Transverse colon (tissue), 4 donors: ENCODE measurements around the gene GAS7. TPM values are rescaled to one million over a fixed set of nuclear protein-coding genes. Genes with fewer than 3 reads are reported as not detected.

Experiments used
- DNase-seq: peaks from one replicate; pipeline ENCODE4 v3.0.0-alpha.2; 2019
- H3K27ac ChIP-seq, 4 donors: fragments of 200-600 bp; sonication (generic); 2 replicates each; pipeline ENCODE4 v1.5.1; 2016 to 2018; ENCODE audit warnings: inconsistent platforms in 4 of 4
- H3K27me3 ChIP-seq: fragments of 200-600 bp; sonication (generic); 2 replicates; pipeline ENCODE4 v1.5.1; 2017; ENCODE audit warnings: inconsistent platforms
- H3K36me3 ChIP-seq, 4 donors: fragments of 200-600 bp; sonication (generic); 2 replicates each; pipeline ENCODE4 v1.5.1; 2017 to 2019; ENCODE audit warnings: inconsistent platforms in 4 of 4
- H3K4me1 ChIP-seq, 4 donors: fragments of 200-600 bp; sonication (generic); 2 replicates each; pipeline ENCODE4 v1.5.1; 2017 to 2020; ENCODE audit warnings: inconsistent platforms in 4 of 4
- H3K4me3 ChIP-seq, 4 donors: fragments of 200-600 bp; sonication (generic); 1 replicate in 1 of 4; 2 replicates in 3 of 4; pipeline versions ENCODE4 v1.5.1 to v1.6.1; 2017 to 2019; ENCODE audit warnings: inconsistent platforms in 4 of 4
- H3K9me3 ChIP-seq, 2 donors: fragments of 200-600 bp; sonication (generic); 2 replicates each; pipeline ENCODE4 v1.5.1; 2017 to 2019; ENCODE audit warnings: inconsistent platforms in 2 of 2
- EP300 ChIP-seq: sonication (generic); formaldehyde crosslinking; IDR thresholded peaks from one replicate; pipeline ENCODE4 v1.6.1; 2017; ENCODE audit warnings: antibody characterized with exemption, low read depth
- POLR2A ChIP-seq: fragments of 450-650 bp; IDR thresholded peaks from one replicate; pipeline ENCODE4 v1.6.1; 2016; ENCODE audit warnings: antibody characterized with exemption, mild to moderate bottlenecking, moderate library complexity
- POLR2AphosphoS5 ChIP-seq, 3 donors: sonication (generic); formaldehyde crosslinking; IDR thresholded peaks; one replicate each; pipeline ENCODE4 v1.6.1; 2016; ENCODE audit warnings: antibody characterized with exemption in 3 of 3
- WGBS, 2 donors: methylation state at CpG; one replicate each; pipeline ENCODE4 v1.1.5; 2018; ENCODE audit warnings: low coverage in 1 of 2; 5-methylcytosine and 5-hydroxymethylcytosine counted together
- in situ Hi-C, 4 donors: fragments of 200-750 bp; cut with MboI; loops; one replicate each; pipeline versions ENCODE4 v1.15.0 to v1.15.1; 2017; ENCODE audit warnings: low sequenced_read_pairs in 3 of 4, low pct_ligation_motif_present in 1 of 4, low pct_unique_long_range_greater_than_20kb in 1 of 4
- intact Hi-C: fragments of 100-400 bp; cut with DNase I; formaldehyde crosslinking; loops from one replicate; pipeline ENCODE4 v1.15.1; 2023; ENCODE audit warnings: low total_unique reads
- total RNA-seq, 4 donors: library from RNA; depleted of rRNA; stranded (reverse); fragments of >200 nt; gene quantifications; one replicate each; pipeline ENCODE4 v1.1.0, GENCODE V29; 2016
- TF ChIP-seq, protein P1 (sequence below), 5 experiments: fragments of 200-600 bp in 3 of 5; fragments of 450-650 bp in 2 of 5; sonication (generic) in 3 of 5; IDR thresholded peaks; 1 replicate in 2 of 5; 2 replicates in 3 of 5; pipeline ENCODE4 v1.5.1; 2016 to 2017; ENCODE audit warnings: antibody characterized with exemption in 5 of 5, inconsistent platforms in 3 of 5, mild to moderate bottlenecking in 2 of 5, moderate library complexity in 1 of 5

Gene GAS7
- total RNA-seq, 4 donors from 2014 or later = 9.2 to 59.1 (median 15.2) TPM

DNA sequence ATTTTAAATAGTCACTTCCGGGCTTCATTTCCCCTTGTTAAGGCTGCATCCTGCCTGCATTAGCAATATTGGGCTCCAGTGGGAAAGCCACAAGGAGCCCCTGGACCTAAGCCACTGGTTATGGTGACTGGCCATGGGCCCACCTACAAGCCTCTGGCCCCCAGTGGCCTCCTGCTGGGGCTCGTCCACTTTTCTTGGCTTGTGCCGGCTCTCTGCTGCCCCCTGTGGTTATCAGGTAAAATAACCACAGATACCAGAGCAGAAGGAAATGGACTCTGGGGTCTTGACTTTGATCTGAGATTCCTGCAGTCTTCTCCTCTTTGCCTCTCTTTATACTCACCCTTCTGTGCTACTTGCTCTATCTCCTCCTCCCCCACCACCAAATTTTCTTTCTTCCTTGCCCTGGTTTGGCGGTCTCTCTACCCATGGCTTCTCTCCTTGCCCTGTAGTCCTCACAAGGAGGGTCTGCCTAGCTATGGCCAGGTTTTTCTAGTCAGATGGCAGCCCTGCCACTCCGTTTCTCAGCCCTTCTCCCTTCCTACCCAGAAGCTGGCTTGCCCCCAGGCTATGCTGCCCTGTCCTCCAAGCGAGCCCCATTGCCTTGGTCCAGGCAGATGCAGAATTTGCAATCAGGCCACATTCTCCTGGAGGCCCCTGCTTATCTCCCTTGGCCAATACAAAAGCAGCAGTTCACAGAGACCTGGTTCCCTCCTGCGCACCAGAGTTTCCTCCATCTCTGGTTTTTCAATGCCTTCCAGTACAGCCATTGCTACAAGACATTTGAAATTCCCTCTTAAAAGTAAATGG lies 210.4 kb downstream of the GAS7 start:
- peak; percentile 21 for DNase-seq
- Histone ChIP-seq H3K9me3 (no peaks in the 10 kb centered on the region), H3K36me3 (no peaks in the 10 kb centered on the region), H3K4me3 (no peak overlapping the region), H3K27ac (no peak overlapping the region), H3K4me1 (peaks cover 0 to 11% (median 0%) of the 10 kb centered on the region in 4 donors), H3K27me3 (no peaks in the 10 kb centered on the region)
- 60 to 70% methylated on average over 5 to 7 of the region's 7 CpGs for WGBS, 2 donors
- intact Hi-C loops = no loop called here
- TF ChIP-seq, protein P1, sequence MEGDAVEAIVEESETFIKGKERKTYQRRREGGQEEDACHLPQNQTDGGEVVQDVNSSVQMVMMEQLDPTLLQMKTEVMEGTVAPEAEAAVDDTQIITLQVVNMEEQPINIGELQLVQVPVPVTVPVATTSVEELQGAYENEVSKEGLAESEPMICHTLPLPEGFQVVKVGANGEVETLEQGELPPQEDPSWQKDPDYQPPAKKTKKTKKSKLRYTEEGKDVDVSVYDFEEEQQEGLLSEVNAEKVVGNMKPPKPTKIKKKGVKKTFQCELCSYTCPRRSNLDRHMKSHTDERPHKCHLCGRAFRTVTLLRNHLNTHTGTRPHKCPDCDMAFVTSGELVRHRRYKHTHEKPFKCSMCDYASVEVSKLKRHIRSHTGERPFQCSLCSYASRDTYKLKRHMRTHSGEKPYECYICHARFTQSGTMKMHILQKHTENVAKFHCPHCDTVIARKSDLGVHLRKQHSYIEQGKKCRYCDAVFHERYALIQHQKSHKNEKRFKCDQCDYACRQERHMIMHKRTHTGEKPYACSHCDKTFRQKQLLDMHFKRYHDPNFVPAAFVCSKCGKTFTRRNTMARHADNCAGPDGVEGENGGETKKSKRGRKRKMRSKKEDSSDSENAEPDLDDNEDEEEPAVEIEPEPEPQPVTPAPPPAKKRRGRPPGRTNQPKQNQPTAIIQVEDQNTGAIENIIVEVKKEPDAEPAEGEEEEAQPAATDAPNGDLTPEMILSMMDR (IDR thresholded peaks at IDR 0.05) = peak; percentile 54 to 83 (median 76)
- no peak for TF ChIP-seq POLR2A
- no peak for TF ChIP-seq EP300
- no peak for TF ChIP-seq POLR2AphosphoS5 (IDR thresholded peaks at IDR 0.05)
- in situ Hi-C loops = no loop called here

DNA sequence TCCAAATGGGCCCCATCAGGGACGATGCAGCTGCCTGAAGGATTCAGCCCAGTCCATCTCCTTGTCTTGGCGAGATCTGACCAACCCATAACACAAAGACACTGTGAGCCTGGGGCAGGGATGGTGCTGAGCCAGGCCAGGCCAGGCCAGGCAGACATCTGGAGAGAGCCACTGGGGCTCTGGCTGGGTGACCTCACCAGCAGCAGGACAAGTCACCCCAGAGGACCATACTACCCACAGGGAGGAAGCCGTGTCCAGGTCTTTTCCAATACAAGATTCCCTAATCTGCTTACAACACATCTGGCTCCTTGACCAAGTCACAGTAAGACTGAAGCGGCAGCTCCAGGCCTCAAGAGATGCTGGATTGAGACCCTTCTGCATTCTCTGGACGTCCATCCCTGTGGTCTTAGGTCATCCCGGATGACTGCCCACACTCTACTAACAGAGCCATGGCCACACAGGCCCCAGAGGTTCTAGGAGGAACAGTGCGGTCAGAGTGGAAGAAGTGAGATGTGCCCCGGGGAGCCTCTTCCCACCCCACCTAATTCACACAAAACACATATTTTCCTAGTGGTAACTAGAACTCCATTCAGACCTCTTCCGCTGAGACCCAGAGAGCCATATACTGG lies 211.5 kb downstream of the GAS7 start:
- Histone ChIP-seq H3K4me1 (peaks cover 0 to 11% (median 0%) of the 10 kb centered on the region in 4 donors), H3K36me3 (no peaks in the 10 kb centered on the region), H3K27me3 (no peaks in the 10 kb centered on the region), H3K9me3 (no peaks in the 10 kb centered on the region), H3K4me3 (no peak overlapping the region), H3K27ac (no peak overlapping the region)
- 82% methylated on average over 8 of the region's 9 CpGs; no CpG with 5 or more reads in 1 of the 2 donors for WGBS, 2 donors
- no peak for DNase-seq
- in situ Hi-C loops (no loop called here), intact Hi-C loops (no loop called here)
- TF ChIP-seq POLR2AphosphoS5 (IDR thresholded peaks at IDR 0.05) = no peak
- TF ChIP-seq, protein P1 (IDR thresholded peaks at IDR 0.05) = no peak
- no peak for TF ChIP-seq EP300
- TF ChIP-seq POLR2A = no peak

DNA sequence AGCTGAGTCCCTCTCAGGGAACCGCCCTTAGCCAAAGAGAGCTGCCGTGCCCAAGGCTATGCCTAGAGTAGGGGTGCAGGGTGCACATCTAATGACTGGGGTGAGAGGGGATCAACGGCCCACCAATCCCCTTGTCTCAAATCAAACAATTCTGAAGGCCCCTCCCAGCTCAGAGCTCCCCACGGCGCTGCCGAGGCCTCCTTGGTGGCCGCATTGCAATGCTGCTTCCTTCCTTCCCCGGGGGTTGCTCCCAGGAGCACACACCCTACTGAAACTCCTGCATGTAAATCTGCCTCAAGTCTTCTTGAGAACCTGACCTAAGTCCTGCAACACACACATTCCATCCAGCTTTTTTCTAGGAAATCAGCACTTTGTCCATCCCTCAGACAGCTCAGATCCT lies 212.8 kb downstream of the GAS7 start:
- intact Hi-C loops (no loop called here), in situ Hi-C loops (no loop called here)
- H3K9me3 ChIP-seq = no peaks in the 10 kb centered on the region
- no peak overlapping the region for H3K4me3 ChIP-seq
- H3K27ac ChIP-seq = no peak overlapping the region
- no peaks in the 10 kb centered on the region for H3K36me3 ChIP-seq
- WGBS, 2 donors = 81% methylated on average over 8 of the region's 8 CpGs; no CpG with 5 or more reads in 1 of the 2 donors
- TF ChIP-seq, protein P1 (IDR thresholded peaks at IDR 0.05) = no peak
- TF ChIP-seq POLR2A (no peak), POLR2AphosphoS5 (IDR thresholded peaks at IDR 0.05) (no peak), EP300 (no peak)
- DNase-seq = no peak
- H3K4me1 ChIP-seq = peaks cover 0 to 11% (median 0%) of the 10 kb centered on the region in 4 donors
- no peaks in the 10 kb centered on the region for H3K27me3 ChIP-seq

DNA sequence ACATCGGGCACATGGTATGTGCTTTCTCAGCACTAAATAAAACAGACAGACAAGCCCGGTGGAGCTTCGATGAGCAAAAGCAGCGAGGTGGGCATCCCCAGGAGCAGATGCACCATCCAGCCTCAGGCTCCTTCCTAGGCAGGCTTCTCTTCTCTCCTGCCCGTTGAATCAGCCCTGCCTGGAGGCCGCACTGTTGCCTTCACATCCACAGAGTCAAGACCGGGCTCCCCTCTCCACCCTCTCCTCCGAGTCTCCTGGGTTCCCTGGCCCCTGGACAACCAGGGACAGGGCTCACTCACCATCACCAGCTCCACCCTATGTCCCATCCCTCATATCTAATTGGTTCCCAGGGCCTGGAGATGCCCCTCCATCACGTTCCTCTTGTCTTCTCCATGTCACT lies 213.6 kb downstream of the GAS7 start:
- no peak overlapping the region for H3K27ac ChIP-seq
- in situ Hi-C loops (no loop called here), intact Hi-C loops (no loop called here)
- no peaks in the 10 kb centered on the region for H3K27me3 ChIP-seq
- no peak for TF ChIP-seq POLR2A
- no peak for TF ChIP-seq EP300
- TF ChIP-seq POLR2AphosphoS5 (IDR thresholded peaks at IDR 0.05) = no peak
- TF ChIP-seq, protein P1 (IDR thresholded peaks at IDR 0.05) = no peak
- H3K9me3 ChIP-seq = no peaks in the 10 kb centered on the region
- WGBS, 2 donors = 85% methylated on average over 9 of the region's 9 CpGs; no CpG with 5 or more reads in 1 of the 2 donors
- H3K4me3 ChIP-seq = no peak overlapping the region
- no peaks in the 10 kb centered on the region for H3K36me3 ChIP-seq
- H3K4me1 ChIP-seq = peaks cover 0 to 11% (median 0%) of the 10 kb centered on the region in 4 donors
- DNase-seq = no peak
